ENCODE results near the gene LILRA2.

GRCh38 chr19:54577334-54577733 is 3.7 kb downstream of the LILRA2 start:
- TF ChIP-seq BCL11A (IDR thresholded peaks at IDR 0.05; ENCODE audit: low read depth in 2 of 2, low read length in 2 of 2): no peak
- TF ChIP-seq, protein P1, sequence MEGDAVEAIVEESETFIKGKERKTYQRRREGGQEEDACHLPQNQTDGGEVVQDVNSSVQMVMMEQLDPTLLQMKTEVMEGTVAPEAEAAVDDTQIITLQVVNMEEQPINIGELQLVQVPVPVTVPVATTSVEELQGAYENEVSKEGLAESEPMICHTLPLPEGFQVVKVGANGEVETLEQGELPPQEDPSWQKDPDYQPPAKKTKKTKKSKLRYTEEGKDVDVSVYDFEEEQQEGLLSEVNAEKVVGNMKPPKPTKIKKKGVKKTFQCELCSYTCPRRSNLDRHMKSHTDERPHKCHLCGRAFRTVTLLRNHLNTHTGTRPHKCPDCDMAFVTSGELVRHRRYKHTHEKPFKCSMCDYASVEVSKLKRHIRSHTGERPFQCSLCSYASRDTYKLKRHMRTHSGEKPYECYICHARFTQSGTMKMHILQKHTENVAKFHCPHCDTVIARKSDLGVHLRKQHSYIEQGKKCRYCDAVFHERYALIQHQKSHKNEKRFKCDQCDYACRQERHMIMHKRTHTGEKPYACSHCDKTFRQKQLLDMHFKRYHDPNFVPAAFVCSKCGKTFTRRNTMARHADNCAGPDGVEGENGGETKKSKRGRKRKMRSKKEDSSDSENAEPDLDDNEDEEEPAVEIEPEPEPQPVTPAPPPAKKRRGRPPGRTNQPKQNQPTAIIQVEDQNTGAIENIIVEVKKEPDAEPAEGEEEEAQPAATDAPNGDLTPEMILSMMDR (IDR thresholded peaks at IDR 0.05; ENCODE audit: control extremely low read depth in 1 of 3, insufficient read depth in 1 of 3, low read depth in 1 of 3, low read length in 3 of 3): no peak
- TF ChIP-seq POLR2AphosphoS5 (IDR thresholded peaks at IDR 0.05; ENCODE audit: low read depth, low read length): no peak
- TF ChIP-seq SIN3A (conservative IDR thresholded peaks at IDR 0.05 in 1 of 2, IDR thresholded peaks at IDR 0.05 in 1 of 2; ENCODE audit: low read depth in 1 of 2, low read length in 2 of 2): no peak
- TF ChIP-seq E2F6 (IDR thresholded peaks at IDR 0.05): no peak
- TF ChIP-seq RAD21 (IDR thresholded peaks at IDR 0.05 in 1 of 2, conservative IDR thresholded peaks at IDR 0.05 in 1 of 2; ENCODE audit: low read depth in 2 of 2, low read length in 2 of 2): no peak

All from H1 (cell line).